GM23338 (cell line): ENCODE measurements around the gene EVX2. TPM values are rescaled to one million over a fixed set of nuclear protein-coding genes. Genes with fewer than 3 reads are reported as not detected.
A peak's percentile ranks its signal among the peaks of the same experiment; 100 is the strongest.

Experiments
- ATAC-seq: fragments of 200-7000 bp; cut with Tn5 transposase; 3 replicates; pipeline ENCODE4 v1.9.1; 2020
- DNase-seq: peaks from one replicate; pipeline ENCODE4 v3.0.0-alpha.2; 2015; ENCODE audit warnings: low spot score
- H2AFZ ChIP-seq: fragments of 200-600 bp; sonication (generic); 2 replicates; pipeline ENCODE4 v1.8.0; 2016; ENCODE audit warnings: antibody characterized with exemption, mild to moderate bottlenecking, moderate library complexity
- H3F3A ChIP-seq: fragments of 200-600 bp; sonication (generic); replicated peaks from 2 replicates; pipeline ENCODE4 v1.8.0; 2017; ENCODE audit warnings: antibody characterized with exemption, mixed run types, low read depth
- H3K27ac ChIP-seq: fragments of 200-600 bp; sonication (generic); 2 replicates; pipeline ENCODE4 v1.6.1; 2016; ENCODE audit warnings: low read depth
- H3K27me3 ChIP-seq: fragments of 200-600 bp; sonication (generic); 2 replicates; pipeline ENCODE4 v1.8.0; 2016; ENCODE audit warnings: mild to moderate bottlenecking, mixed run types, moderate library complexity; ENCODE audit not compliant: insufficient read depth
- H3K36me3 ChIP-seq: fragments of 200-600 bp; sonication (generic); 2 replicates; pipeline ENCODE4 v1.8.0; 2016; ENCODE audit warnings: mild to moderate bottlenecking; ENCODE audit not compliant: insufficient read depth
- H3K4me1 ChIP-seq: fragments of 200-600 bp; sonication (generic); 2 replicates; pipeline ENCODE4 v1.8.0; 2016; ENCODE audit warnings: mild to moderate bottlenecking, moderate library complexity; ENCODE audit not compliant: insufficient read depth
- H3K4me2 ChIP-seq: fragments of 200-600 bp; sonication (generic); 2 replicates; pipeline ENCODE4 v1.7.1; 2017; ENCODE audit warnings: mixed run types
- H3K4me3 ChIP-seq: fragments of 200-600 bp; sonication (generic); 2 replicates; pipeline ENCODE4 v1.6.1; 2016; ENCODE audit warnings: mixed run types
- H3K79me2 ChIP-seq: fragments of 200-600 bp; sonication (generic); replicated peaks from 2 replicates; pipeline ENCODE4 v1.8.0; 2017; ENCODE audit warnings: mild to moderate bottlenecking; ENCODE audit not compliant: insufficient read depth
- H3K9me2 ChIP-seq: fragments of 200-600 bp; sonication (generic); 2 replicates; pipeline ENCODE4 v1.8.0; 2017; ENCODE audit not compliant: insufficient read depth
- H4K20me1 ChIP-seq: fragments of 200-600 bp; sonication (generic); replicated peaks from 2 replicates; pipeline ENCODE4 v1.8.0; 2017; ENCODE audit warnings: mild to moderate bottlenecking; ENCODE audit not compliant: insufficient read depth
- H3K27ac Mint-ChIP-seq: 2 replicates; pipeline ENCODE4 v1.8.0; 2020; ENCODE audit warnings: inconsistent platforms, mild to moderate bottlenecking, moderate library complexity, mixed read lengths
- H3K27me3 Mint-ChIP-seq: 3 replicates; pipeline ENCODE4 v1.8.0; 2022; ENCODE audit warnings: low read depth, mild to moderate bottlenecking, moderate library complexity, mixed read lengths, inconsistent platforms; ENCODE audit not compliant: insufficient read depth, poor library complexity
- H3K36me3 Mint-ChIP-seq: 3 replicates; pipeline ENCODE4 v1.8.0; 2021; ENCODE audit warnings: low read depth, mild to moderate bottlenecking, inconsistent platforms, moderate library complexity, mixed read lengths
- H3K4me1 Mint-ChIP-seq: 3 replicates; pipeline ENCODE4 v1.8.0; 2020; ENCODE audit warnings: mild to moderate bottlenecking, inconsistent platforms, mixed read lengths
- H3K4me3 Mint-ChIP-seq: 3 replicates; pipeline ENCODE4 v1.8.0; 2021; ENCODE audit warnings: moderate library complexity, mild to moderate bottlenecking, inconsistent platforms, mixed read lengths
- H3K9me3 Mint-ChIP-seq: 3 replicates; pipeline ENCODE4 v1.8.0; 2020; ENCODE audit warnings: moderate library complexity, mild to moderate bottlenecking, inconsistent platforms, mixed read lengths
- CREB1 ChIP-seq: fragments of 250-450 bp; sonication (Bioruptor Pico); IDR thresholded peaks from 2 replicates; pipeline ENCODE4 v1.5.0; 2020; ENCODE audit warnings: low read depth, mild to moderate bottlenecking, moderate library complexity
- CTCF ChIP-seq, 2 experiments: fragments of 200-600 bp in 1 of 2; sonication (generic) in 1 of 2; conservative IDR thresholded peaks; 2 replicates each; pipeline versions ENCODE4 v1.5.1 to v1.6.1; 2016 to 2017; ENCODE audit warnings: antibody characterized with exemption in 2 of 2, low read depth in 2 of 2, mild to moderate bottlenecking in 2 of 2, moderate library complexity in 1 of 2
- EZH2 ChIP-seq: fragments of 200-600 bp; sonication (generic); IDR thresholded peaks from one replicate; pipeline ENCODE4 v1.8.0; 2017; ENCODE audit warnings: antibody characterized with exemption, mild to moderate bottlenecking, low read depth; ENCODE audit not compliant: unreplicated experiment
- EZH2phosphoT487 ChIP-seq: fragments of 200-600 bp; sonication (generic); IDR thresholded peaks from one replicate; pipeline ENCODE4 v1.8.1; 2018; ENCODE audit warnings: antibody characterized with exemption; ENCODE audit not compliant: unreplicated experiment
- JUNB ChIP-seq: IDR thresholded peaks from one replicate; pipeline ENCODE4 v1.6.1; 2016; ENCODE audit warnings: antibody characterized with exemption; ENCODE audit not compliant: unreplicated experiment
- NANOG ChIP-seq: IDR thresholded peaks from 2 replicates; pipeline ENCODE4 v1.6.1; 2016; ENCODE audit warnings: antibody characterized with exemption, borderline replicate concordance
- POLR2AphosphoS5 ChIP-seq: IDR thresholded peaks from 2 replicates; pipeline ENCODE4 v1.6.1; 2016; ENCODE audit warnings: antibody characterized with exemption, low read depth
- REST ChIP-seq: IDR thresholded peaks from one replicate; pipeline ENCODE4 v1.6.1; 2018; ENCODE audit warnings: antibody characterized with exemption; ENCODE audit not compliant: unreplicated experiment
- STAT1 ChIP-seq: IDR thresholded peaks from one replicate; pipeline ENCODE4 v1.6.1; 2016; ENCODE audit warnings: antibody characterized with exemption; ENCODE audit not compliant: unreplicated experiment
- ZNF114 ChIP-seq: fragments of 250-450 bp; sonication (Bioruptor Pico); IDR thresholded peaks from 2 replicates; pipeline ENCODE4 v1.5.0; 2020; ENCODE audit warnings: mild to moderate bottlenecking, moderate library complexity
- ZNF331 ChIP-seq: fragments of 250-450 bp; sonication (Bioruptor Pico); IDR thresholded peaks from 2 replicates; pipeline ENCODE4 v1.5.0; 2020; ENCODE audit warnings: low read depth, mild to moderate bottlenecking, moderate library complexity
- polyA plus RNA-seq: library from polyadenylated mRNA; unstranded; fragments of >200 nt; fragmentation: Nextera tagmentation; extraction: Ambion mirVana; gene quantifications from 2 replicates; pipeline ENCODE4 v1.2.1, GENCODE V29; 2016
- total RNA-seq: library from RNA; depleted of rRNA; stranded (reverse); fragments of >200 nt; shearing (Covaris generic); gene quantifications from 2 replicates; pipeline ENCODE4 v1.2.3, GENCODE V29; 2014
- TF ChIP-seq, protein P1 (sequence below): fragments of 250-450 bp; sonication (Bioruptor Pico); IDR thresholded peaks from 2 replicates; pipeline ENCODE4 v1.5.0; 2020; ENCODE audit warnings: mild to moderate bottlenecking, moderate library complexity
- TF ChIP-seq, protein P2 (sequence below): IDR thresholded peaks from 2 replicates; pipeline ENCODE4 v1.6.1; 2016; ENCODE audit warnings: antibody characterized with exemption

EVX2 gene
- total and polyA plus RNA-seq, 2 experiments from 2014 or later = 0.03 TPM; not detected in 1

- H3K79me2 ChIP-seq = no peaks in the 10 kb centered on the region
- H3F3A ChIP-seq = peaks cover 35% of the 10 kb centered on the region; the same call in 1 of the 2 replicates
- H3K9me2 ChIP-seq = no peaks in the 10 kb centered on the region
- Mint-ChIP-seq H3K4me1 (peaks cover 14% of the 10 kb centered on the region), H3K9me3 (peaks cover 24% of the 10 kb centered on the region), H3K27me3 (peaks cover 99% of the 10 kb centered on the region), H3K4me3 (no peak overlapping the region), H3K36me3 (peaks cover 8% of the 10 kb centered on the region; the same call in 2 of the 3 replicates), H3K27ac (no peak overlapping the region)
- peaks cover 27% of the 10 kb centered on the region for H4K20me1 ChIP-seq
- peak overlapping the region; percentile 32; the same call in 1 of the 2 replicates for H3K4me2 ChIP-seq
- H3K36me3 ChIP-seq = no peaks in the 10 kb centered on the region
- peaks cover 100% of the 10 kb centered on the region for H3K27me3 ChIP-seq
- H2AFZ ChIP-seq = no peak overlapping the region
- no peak for ATAC-seq
- no peak for DNase-seq
- peaks cover 19% of the 10 kb centered on the region for H3K4me1 ChIP-seq
- no peak overlapping the region for H3K27ac ChIP-seq
- TF ChIP-seq STAT1 (no peak), CREB1 (CRISPR knock-in tag) (no peak), ZNF331 (CRISPR knock-in tag) (no peak), CTCF (conservative IDR thresholded peaks at IDR 0.05; ENCODE audit: low read depth in 2 of 2) (peak in 1 of 2 experiments; percentile 27; a peak in 1 of 4 replicates), REST (no peak), POLR2AphosphoS5 (no peak), JUNB (no peak), NANOG (no peak), EZH2phosphoT487 (peak; percentile 47), ZNF114 (CRISPR knock-in tag) (no peak), EZH2 (peak; percentile 79)
- TF ChIP-seq, protein P1, sequence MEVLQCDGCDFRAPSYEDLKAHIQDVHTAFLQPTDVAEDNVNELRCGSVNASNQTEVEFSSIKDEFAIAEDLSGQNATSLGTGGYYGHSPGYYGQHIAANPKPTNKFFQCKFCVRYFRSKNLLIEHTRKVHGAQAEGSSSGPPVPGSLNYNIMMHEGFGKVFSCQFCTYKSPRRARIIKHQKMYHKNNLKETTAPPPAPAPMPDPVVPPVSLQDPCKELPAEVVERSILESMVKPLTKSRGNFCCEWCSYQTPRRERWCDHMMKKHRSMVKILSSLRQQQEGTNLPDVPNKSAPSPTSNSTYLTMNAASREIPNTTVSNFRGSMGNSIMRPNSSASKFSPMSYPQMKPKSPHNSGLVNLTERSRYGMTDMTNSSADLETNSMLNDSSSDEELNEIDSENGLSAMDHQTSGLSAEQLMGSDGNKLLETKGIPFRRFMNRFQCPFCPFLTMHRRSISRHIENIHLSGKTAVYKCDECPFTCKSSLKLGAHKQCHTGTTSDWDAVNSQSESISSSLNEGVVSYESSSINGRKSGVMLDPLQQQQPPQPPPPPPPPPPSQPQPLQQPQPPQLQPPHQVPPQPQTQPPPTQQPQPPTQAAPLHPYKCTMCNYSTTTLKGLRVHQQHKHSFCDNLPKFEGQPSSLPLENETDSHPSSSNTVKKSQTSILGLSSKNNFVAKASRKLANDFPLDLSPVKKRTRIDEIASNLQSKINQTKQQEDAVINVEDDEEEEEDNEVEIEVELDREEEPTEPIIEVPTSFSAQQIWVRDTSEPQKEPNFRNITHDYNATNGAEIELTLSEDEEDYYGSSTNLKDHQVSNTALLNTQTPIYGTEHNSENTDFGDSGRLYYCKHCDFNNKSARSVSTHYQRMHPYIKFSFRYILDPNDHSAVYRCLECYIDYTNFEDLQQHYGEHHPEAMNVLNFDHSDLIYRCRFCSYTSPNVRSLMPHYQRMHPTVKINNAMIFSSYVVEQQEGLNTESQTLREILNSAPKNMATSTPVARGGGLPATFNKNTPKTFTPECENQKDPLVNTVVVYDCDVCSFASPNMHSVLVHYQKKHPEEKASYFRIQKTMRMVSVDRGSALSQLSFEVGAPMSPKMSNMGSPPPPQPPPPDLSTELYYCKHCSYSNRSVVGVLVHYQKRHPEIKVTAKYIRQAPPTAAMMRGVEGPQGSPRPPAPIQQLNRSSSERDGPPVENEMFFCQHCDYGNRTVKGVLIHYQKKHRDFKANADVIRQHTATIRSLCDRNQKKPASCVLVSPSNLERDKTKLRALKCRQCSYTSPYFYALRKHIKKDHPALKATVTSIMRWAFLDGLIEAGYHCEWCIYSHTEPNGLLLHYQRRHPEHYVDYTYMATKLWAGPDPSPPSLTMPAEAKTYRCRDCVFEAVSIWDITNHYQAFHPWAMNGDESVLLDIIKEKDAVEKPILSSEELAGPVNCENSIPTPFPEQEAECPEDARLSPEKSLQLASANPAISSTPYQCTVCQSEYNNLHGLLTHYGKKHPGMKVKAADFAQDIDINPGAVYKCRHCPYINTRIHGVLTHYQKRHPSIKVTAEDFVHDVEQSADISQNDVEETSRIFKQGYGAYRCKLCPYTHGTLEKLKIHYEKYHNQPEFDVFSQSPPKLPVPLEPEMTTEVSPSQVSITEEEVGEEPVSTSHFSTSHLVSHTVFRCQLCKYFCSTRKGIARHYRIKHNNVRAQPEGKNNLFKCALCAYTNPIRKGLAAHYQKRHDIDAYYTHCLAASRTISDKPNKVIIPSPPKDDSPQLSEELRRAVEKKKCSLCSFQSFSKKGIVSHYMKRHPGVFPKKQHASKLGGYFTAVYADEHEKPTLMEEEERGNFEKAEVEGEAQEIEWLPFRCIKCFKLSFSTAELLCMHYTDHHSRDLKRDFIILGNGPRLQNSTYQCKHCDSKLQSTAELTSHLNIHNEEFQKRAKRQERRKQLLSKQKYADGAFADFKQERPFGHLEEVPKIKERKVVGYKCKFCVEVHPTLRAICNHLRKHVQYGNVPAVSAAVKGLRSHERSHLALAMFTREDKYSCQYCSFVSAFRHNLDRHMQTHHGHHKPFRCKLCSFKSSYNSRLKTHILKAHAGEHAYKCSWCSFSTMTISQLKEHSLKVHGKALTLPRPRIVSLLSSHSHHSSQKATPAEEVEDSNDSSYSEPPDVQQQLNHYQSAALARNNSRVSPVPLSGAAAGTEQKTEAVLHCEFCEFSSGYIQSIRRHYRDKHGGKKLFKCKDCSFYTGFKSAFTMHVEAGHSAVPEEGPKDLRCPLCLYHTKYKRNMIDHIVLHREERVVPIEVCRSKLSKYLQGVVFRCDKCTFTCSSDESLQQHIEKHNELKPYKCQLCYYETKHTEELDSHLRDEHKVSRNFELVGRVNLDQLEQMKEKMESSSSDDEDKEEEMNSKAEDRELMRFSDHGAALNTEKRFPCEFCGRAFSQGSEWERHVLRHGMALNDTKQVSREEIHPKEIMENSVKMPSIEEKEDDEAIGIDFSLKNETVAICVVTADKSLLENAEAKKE (CRISPR knock-in tag) = no peak
- TF ChIP-seq, protein P2, sequence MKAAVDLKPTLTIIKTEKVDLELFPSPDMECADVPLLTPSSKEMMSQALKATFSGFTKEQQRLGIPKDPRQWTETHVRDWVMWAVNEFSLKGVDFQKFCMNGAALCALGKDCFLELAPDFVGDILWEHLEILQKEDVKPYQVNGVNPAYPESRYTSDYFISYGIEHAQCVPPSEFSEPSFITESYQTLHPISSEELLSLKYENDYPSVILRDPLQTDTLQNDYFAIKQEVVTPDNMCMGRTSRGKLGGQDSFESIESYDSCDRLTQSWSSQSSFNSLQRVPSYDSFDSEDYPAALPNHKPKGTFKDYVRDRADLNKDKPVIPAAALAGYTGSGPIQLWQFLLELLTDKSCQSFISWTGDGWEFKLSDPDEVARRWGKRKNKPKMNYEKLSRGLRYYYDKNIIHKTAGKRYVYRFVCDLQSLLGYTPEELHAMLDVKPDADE = no peak
- peak overlapping the region; percentile 26 for H3K4me3 ChIP-seq
Observed at GRCh38 chr2:176120364-176121189, 36.8 kb upstream of the EVX2 start.
